DOHH2 (cell line): ENCODE measurements around the gene MAN1B1.

Experiments used
- H3F3A ChIP-seq: fragments of 200-600 bp; sonication (generic), shearing (Covaris generic); 2 replicates; pipeline ENCODE4 v1.6.0; 2016; ENCODE audit warnings: antibody characterized with exemption, mild to moderate bottlenecking; ENCODE audit not compliant: control insufficient read depth, insufficient read depth
- H3K27ac ChIP-seq: fragments of 200-600 bp; sonication (generic); 2 replicates; pipeline ENCODE4 v1.5.1; 2014; ENCODE audit warnings: low read depth, mild to moderate bottlenecking, low read length, moderate library complexity
- H3K27me3 ChIP-seq: fragments of 200-600 bp; sonication (generic); 2 replicates; pipeline ENCODE4 v1.6.1; 2014; ENCODE audit warnings: mild to moderate bottlenecking, low read length, mixed read lengths; ENCODE audit not compliant: control insufficient read depth
- H3K36me3 ChIP-seq: fragments of 200-600 bp; sonication (generic); 2 replicates; pipeline ENCODE4 v1.6.1; 2014; ENCODE audit warnings: mild to moderate bottlenecking, low read length, moderate library complexity, mixed read lengths; ENCODE audit not compliant: control insufficient read depth
- H3K4me1 ChIP-seq: fragments of 200-600 bp; sonication (generic); 2 replicates; pipeline ENCODE4 v1.6.1; 2014; ENCODE audit warnings: mild to moderate bottlenecking, low read length, mixed read lengths; ENCODE audit not compliant: control insufficient read depth
- H3K4me2 ChIP-seq: fragments of 200-600 bp; sonication (generic); 2 replicates; pipeline ENCODE4 v1.6.0; 2014; ENCODE audit warnings: mild to moderate bottlenecking, low read length, moderate library complexity
- H3K4me3 ChIP-seq: fragments of 200-600 bp; sonication (generic); 2 replicates; pipeline ENCODE4 v1.5.1; 2014; ENCODE audit warnings: mild to moderate bottlenecking, low read length, mixed read lengths
- H3K79me2 ChIP-seq: fragments of 200-600 bp; sonication (generic); 2 replicates; pipeline ENCODE4 v1.6.1; 2014; ENCODE audit warnings: mild to moderate bottlenecking, low read length, mixed read lengths; ENCODE audit not compliant: control insufficient read depth
- H3K9me2 ChIP-seq: fragments of 200-600 bp; sonication (generic); replicated peaks from 2 replicates; pipeline ENCODE4 v1.6.1; 2014; ENCODE audit warnings: mild to moderate bottlenecking, low read length, mixed read lengths; ENCODE audit not compliant: control insufficient read depth
- H3K9me3 ChIP-seq: fragments of 200-600 bp; sonication (generic); 2 replicates; pipeline ENCODE4 v1.6.1; 2014; ENCODE audit warnings: antibody characterized with exemption, low read length, mixed read lengths; ENCODE audit not compliant: control insufficient read depth, insufficient read depth
- H4K20me1 ChIP-seq: fragments of 200-600 bp; sonication (generic); 2 replicates; pipeline ENCODE4 v1.6.0; 2014; ENCODE audit warnings: low read depth, mild to moderate bottlenecking, antibody characterized with exemption, low read length, moderate library complexity; ENCODE audit not compliant: control insufficient read depth, insufficient read depth
- CTCF ChIP-seq: fragments of 200-600 bp; sonication (generic); IDR thresholded peaks from one replicate; pipeline ENCODE4 v1.5.1; 2014; ENCODE audit warnings: antibody characterized with exemption, mild to moderate bottlenecking, low read depth, low read length; ENCODE audit not compliant: poor library complexity, severe bottlenecking
- EZH2phosphoT487 ChIP-seq: fragments of 200-600 bp; sonication (generic); IDR thresholded peaks from 2 replicates; pipeline ENCODE4 v1.6.1; 2017; ENCODE audit warnings: borderline replicate concordance, mild to moderate bottlenecking, antibody characterized with exemption, low read length, moderate library complexity, mixed read lengths

The MAN1B1 gene

GRCh38 chr9:137053944-137054931 is 32.5 kb upstream of the MAN1B1 start, which contains the start of gene ENTPD2:
ENTPD2 (minus strand) TSS chr9:137054061; CDS start chr9:137053997, 64 bp downstream.
- H3K27me3 ChIP-seq = peaks cover 38% of the 10 kb centered on the region
- no peaks in the 10 kb centered on the region for H3F3A ChIP-seq
- H3K36me3 ChIP-seq = no peaks in the 10 kb centered on the region
- peak within 1 kb of the TSS; percentile 5; the same call in 1 of the 2 replicates for H3K4me3 ChIP-seq
- H3K9me3 ChIP-seq = no peaks in the 10 kb centered on the region
- H3K79me2 ChIP-seq = no peaks in the 10 kb centered on the region
- TF ChIP-seq CTCF (no peak), EZH2phosphoT487 (no peak)
- no peaks in the 10 kb centered on the region; the same call in 1 of the 2 replicates for H4K20me1 ChIP-seq
- no peaks in the 10 kb centered on the region for H3K9me2 ChIP-seq
- no peak within 1 kb of the TSS for H3K27ac ChIP-seq
- H3K4me2 ChIP-seq = peak within 1 kb of the TSS; percentile 29
- H3K4me1 ChIP-seq = peaks cover 3% of the 10 kb centered on the region; the same call in 1 of the 2 replicates

GRCh38 chr9:137054932-137055384 is 31.8 kb upstream of the MAN1B1 start:
- no peaks in the 10 kb centered on the region for H3K36me3 ChIP-seq
- peaks cover 34% of the 10 kb centered on the region for H3K27me3 ChIP-seq
- H4K20me1 ChIP-seq = no peaks in the 10 kb centered on the region
- no peak overlapping the region for H3K4me2 ChIP-seq
- TF ChIP-seq CTCF (no peak), EZH2phosphoT487 (no peak)
- H3K27ac ChIP-seq = no peak overlapping the region
- H3F3A ChIP-seq = no peaks in the 10 kb centered on the region
- H3K9me3 ChIP-seq = no peaks in the 10 kb centered on the region
- H3K9me2 ChIP-seq = no peaks in the 10 kb centered on the region
- H3K79me2 ChIP-seq = no peaks in the 10 kb centered on the region
- H3K4me3 ChIP-seq = no peak overlapping the region
- peaks cover 3% of the 10 kb centered on the region; the same call in 1 of the 2 replicates for H3K4me1 ChIP-seq

GRCh38 chr9:137055385-137056364 is 31.1 kb upstream of the MAN1B1 start:
- Histone ChIP-seq H3K27me3 (peaks cover 29% of the 10 kb centered on the region), H3K36me3 (no peaks in the 10 kb centered on the region), H3K79me2 (no peaks in the 10 kb centered on the region), H4K20me1 (no peaks in the 10 kb centered on the region), H3K9me2 (no peaks in the 10 kb centered on the region), H3K4me3 (no peak overlapping the region), H3K4me2 (no peak overlapping the region), H3K4me1 (peaks cover 6% of the 10 kb centered on the region; the same call in 1 of the 2 replicates), H3K9me3 (no peaks in the 10 kb centered on the region), H3K27ac (no peak overlapping the region), H3F3A (peaks cover 3% of the 10 kb centered on the region; the same call in 1 of the 2 replicates)
- TF ChIP-seq EZH2phosphoT487 (no peak), CTCF (no peak)
